GM19240 (cell line): ENCODE results near the gene SFT2D1.

Experiments used
- DNase-seq: peaks from one replicate; pipeline ENCODE4 v3.0.0; 2011; ENCODE audit warnings: low spot score; ENCODE audit not compliant: insufficient read length

SFT2D1 gene

GRCh38 chr6:166277892-166278578 is 64.3 kb downstream of the SFT2D1 start:
- no peak for DNase-seq

GRCh38 chr6:166277018-166277417 is 65.3 kb downstream of the SFT2D1 start:
- DNase-seq: no peak

GRCh38 chr6:166275714-166276166 is 66.6 kb downstream of the SFT2D1 start:
- DNase-seq: peak; percentile 67

- no peak for DNase-seq
These were observed 67.5 kb downstream of the SFT2D1 start for GRCh38 chr6:166274739-166275370.

GRCh38 chr6:166274163-166274562 is 68.2 kb downstream of the SFT2D1 start:
- DNase-seq: no peak

GRCh38 chr6:166271376-166271765 is 71.0 kb downstream of the SFT2D1 start:
- DNase-seq: no peak

- DNase-seq: no peak
These were observed 71.5 kb downstream of the SFT2D1 start for GRCh38 chr6:166270706-166271375.
